Chondrocyte (in vitro differentiated cells): ENCODE data around the gene PLA2G4E. TPM values are rescaled to one million over a fixed set of nuclear protein-coding genes. Genes with fewer than 3 reads are reported as not detected.

ENCODE experiments used
- DNase-seq: peaks from one replicate; pipeline ENCODE4 v3.0.0; 2021; ENCODE audit warnings: mixed read lengths, low spot score
- H3K27ac Mint-ChIP-seq: one replicate; pipeline ENCODE4 v1.8.0; 2021; ENCODE audit warnings: mild to moderate bottlenecking, moderate library complexity, mixed read lengths; ENCODE audit not compliant: unreplicated experiment
- H3K27me3 Mint-ChIP-seq: 2 replicates; pipeline ENCODE4 v1.8.0; 2021; ENCODE audit warnings: low read depth, mixed read lengths
- H3K36me3 Mint-ChIP-seq: 2 replicates; pipeline ENCODE4 v1.8.0; 2021; ENCODE audit warnings: low read depth, mixed read lengths
- H3K4me1 Mint-ChIP-seq: 2 replicates; pipeline ENCODE4 v1.8.0; 2021; ENCODE audit warnings: low read depth, mild to moderate bottlenecking, mixed read lengths
- H3K4me3 Mint-ChIP-seq: one replicate; pipeline ENCODE4 v1.8.0; 2021; ENCODE audit warnings: mild to moderate bottlenecking, moderate library complexity, mixed read lengths; ENCODE audit not compliant: unreplicated experiment
- H3K9me3 Mint-ChIP-seq: 2 replicates; pipeline ENCODE4 v1.8.0; 2021; ENCODE audit warnings: low read depth, mixed read lengths
- CTCF ChIP-seq: fragments of 200-600 bp; sonication (generic); IDR thresholded peaks from 2 replicates; pipeline ENCODE4 v1.5.0; 2021; ENCODE audit warnings: antibody characterized with exemption, mild to moderate bottlenecking, moderate library complexity
- total RNA-seq: library from RNA; stranded (reverse); gene quantifications from 3 replicates; pipeline ENCODE4 v1.2.1, GENCODE V29; 2021

The PLA2G4E gene
- total RNA-seq, 1 donor from 2014 or later, result not detected

GRCh38 chr15:42031198-42031915, 10.5 kb upstream of the PLA2G4E start:
- Mint-ChIP-seq H3K27ac (peak overlapping the region; percentile 63), H3K4me1 (peaks cover 21% of the 10 kb centered on the region), H3K9me3 (peaks cover 4% of the 10 kb centered on the region), H3K27me3 (peaks cover 28% of the 10 kb centered on the region), H3K36me3 (peaks cover 2% of the 10 kb centered on the region), H3K4me3 (no peak overlapping the region)
- DNase-seq, result no peak
- no peak for TF ChIP-seq CTCF

GRCh38 chr15:42027521-42027920, 6.7 kb upstream of the PLA2G4E start:
- H3K27me3 Mint-ChIP-seq, result peaks cover 35% of the 10 kb centered on the region
- H3K4me1 Mint-ChIP-seq, result peaks cover 14% of the 10 kb centered on the region
- TF ChIP-seq CTCF, result no peak

GRCh38 chr15:42024303-42024702, 3.5 kb upstream of the PLA2G4E start:
- Mint-ChIP-seq H3K36me3 (peaks cover 5% of the 10 kb centered on the region), H3K27ac (no peak overlapping the region), H3K27me3 (peaks cover 24% of the 10 kb centered on the region), H3K4me1 (no peaks in the 10 kb centered on the region), H3K4me3 (no peak overlapping the region), H3K9me3 (peaks cover 10% of the 10 kb centered on the region)
- no peak for TF ChIP-seq CTCF
- DNase-seq, result no peak

More at GRCh38 chr15:42027521-42027920, 6.7 kb upstream of the PLA2G4E start:
- Mint-ChIP-seq H3K9me3 (peaks cover 8% of the 10 kb centered on the region), H3K36me3 (peaks cover 6% of the 10 kb centered on the region), H3K4me3 (no peak overlapping the region), H3K27ac (no peak overlapping the region)
- no peak for DNase-seq

- H3K9me3 Mint-ChIP-seq, result peaks cover 10% of the 10 kb centered on the region
- no peak for TF ChIP-seq CTCF
- H3K4me1 Mint-ChIP-seq, result no peaks in the 10 kb centered on the region
- peaks cover 6% of the 10 kb centered on the region for H3K36me3 Mint-ChIP-seq
- no peak overlapping the region for H3K27ac Mint-ChIP-seq
- peaks cover 23% of the 10 kb centered on the region for H3K27me3 Mint-ChIP-seq
- no peak overlapping the region for H3K4me3 Mint-ChIP-seq
- DNase-seq, result no peak
These were observed 751 bp upstream of the PLA2G4E start for GRCh38 chr15:42021593-42021992.

- H3K9me3 Mint-ChIP-seq, result peaks cover 10% of the 10 kb centered on the region
- H3K27ac Mint-ChIP-seq, result no peak overlapping the region
- H3K4me1 Mint-ChIP-seq, result no peaks in the 10 kb centered on the region
- TF ChIP-seq CTCF, result no peak
- no peak overlapping the region for H3K4me3 Mint-ChIP-seq
- no peak for DNase-seq
- peaks cover 4% of the 10 kb centered on the region for H3K36me3 Mint-ChIP-seq
- H3K27me3 Mint-ChIP-seq, result peaks cover 34% of the 10 kb centered on the region
These were observed 2.3 kb downstream of the PLA2G4E start for GRCh38 chr15:42018306-42019224.
